DND-41 (cell line): ENCODE results near the gene NRDC.

Experiments
- EZH2 ChIP-seq: IDR thresholded peaks from 3 replicates; pipeline ENCODE4 v1.6.1; 2012; ENCODE audit warnings: borderline replicate concordance, low read depth, mild to moderate bottlenecking, moderate library complexity, low read length, inconsistent platforms; ENCODE audit not compliant: severe bottlenecking
- TF ChIP-seq, protein P1 (sequence below): IDR thresholded peaks from 2 replicates; pipeline ENCODE4 v1.5.1; 2012; ENCODE audit warnings: borderline replicate concordance, low read length, moderate library complexity, mild to moderate bottlenecking; ENCODE audit not compliant: poor library complexity, severe bottlenecking; ENCODE audit errors: extremely low read depth

GRCh38 chr1:51741121-51741681 lies 137.3 kb downstream of the NRDC start:
- no peak for TF ChIP-seq EZH2
- TF ChIP-seq, protein P1, sequence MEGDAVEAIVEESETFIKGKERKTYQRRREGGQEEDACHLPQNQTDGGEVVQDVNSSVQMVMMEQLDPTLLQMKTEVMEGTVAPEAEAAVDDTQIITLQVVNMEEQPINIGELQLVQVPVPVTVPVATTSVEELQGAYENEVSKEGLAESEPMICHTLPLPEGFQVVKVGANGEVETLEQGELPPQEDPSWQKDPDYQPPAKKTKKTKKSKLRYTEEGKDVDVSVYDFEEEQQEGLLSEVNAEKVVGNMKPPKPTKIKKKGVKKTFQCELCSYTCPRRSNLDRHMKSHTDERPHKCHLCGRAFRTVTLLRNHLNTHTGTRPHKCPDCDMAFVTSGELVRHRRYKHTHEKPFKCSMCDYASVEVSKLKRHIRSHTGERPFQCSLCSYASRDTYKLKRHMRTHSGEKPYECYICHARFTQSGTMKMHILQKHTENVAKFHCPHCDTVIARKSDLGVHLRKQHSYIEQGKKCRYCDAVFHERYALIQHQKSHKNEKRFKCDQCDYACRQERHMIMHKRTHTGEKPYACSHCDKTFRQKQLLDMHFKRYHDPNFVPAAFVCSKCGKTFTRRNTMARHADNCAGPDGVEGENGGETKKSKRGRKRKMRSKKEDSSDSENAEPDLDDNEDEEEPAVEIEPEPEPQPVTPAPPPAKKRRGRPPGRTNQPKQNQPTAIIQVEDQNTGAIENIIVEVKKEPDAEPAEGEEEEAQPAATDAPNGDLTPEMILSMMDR, result no peak
